Trophoblast cell (in vitro differentiated cells and primary cell): ENCODE data around the gene GABRB2.

Experiments used
- DNase-seq, 2 donors: peaks; one replicate each; pipeline ENCODE4 v3.0.0-alpha.2; 2016
- H2AFZ ChIP-seq: 2 replicates; pipeline ENCODE4 v1.6.1; 2013; ENCODE audit warnings: low read length, moderate library complexity, mild to moderate bottlenecking; ENCODE audit not compliant: insufficient read depth, poor library complexity
- H2AK5ac ChIP-seq: 2 replicates; pipeline ENCODE4 v1.6.1; 2013; ENCODE audit warnings: mild to moderate bottlenecking, low read length
- H2BK120ac ChIP-seq: 2 replicates; pipeline ENCODE4 v1.6.1; 2013; ENCODE audit warnings: low read length, mild to moderate bottlenecking, moderate library complexity; ENCODE audit not compliant: insufficient read depth, poor library complexity
- H2BK12ac ChIP-seq: 2 replicates; pipeline ENCODE4 v1.6.1; 2013; ENCODE audit warnings: mild to moderate bottlenecking, low read length, moderate library complexity
- H2BK5ac ChIP-seq: 2 replicates; pipeline ENCODE4 v1.6.1; 2013; ENCODE audit warnings: low read length, low read depth, moderate library complexity, mild to moderate bottlenecking; ENCODE audit not compliant: poor library complexity
- H3K14ac ChIP-seq: 2 replicates; pipeline ENCODE4 v1.6.1; 2013; ENCODE audit warnings: mild to moderate bottlenecking, low read length
- H3K18ac ChIP-seq: 2 replicates; pipeline ENCODE4 v1.6.1; 2013; ENCODE audit warnings: mild to moderate bottlenecking, low read length
- H3K23ac ChIP-seq: 2 replicates; pipeline ENCODE4 v1.6.1; 2013; ENCODE audit warnings: low read length
- H3K27ac ChIP-seq: 2 replicates; pipeline ENCODE4 v1.5.1; 2013; ENCODE audit warnings: low read depth, mild to moderate bottlenecking, inconsistent platforms, low read length, moderate library complexity
- H3K27me3 ChIP-seq: 2 replicates; pipeline ENCODE4 v1.6.1; 2013; ENCODE audit warnings: inconsistent platforms, mild to moderate bottlenecking, low read length, moderate library complexity; ENCODE audit not compliant: insufficient read depth
- H3K36me3 ChIP-seq, 2 experiments: 1 replicate in 1 of 2; 2 replicates in 1 of 2; pipeline ENCODE4 v1.6.1; 2013; ENCODE audit warnings: low read length in 2 of 2, mild to moderate bottlenecking in 2 of 2, moderate library complexity in 1 of 2; ENCODE audit not compliant: insufficient read depth in 2 of 2, control insufficient read depth in 1 of 2
- H3K4ac ChIP-seq: 2 replicates; pipeline ENCODE4 v1.6.1; 2013; ENCODE audit warnings: low read depth, mild to moderate bottlenecking, low read length, moderate library complexity
- H3K4me1 ChIP-seq, 2 experiments: 1 replicate in 1 of 2; 2 replicates in 1 of 2; pipeline ENCODE4 v1.6.1; 2013; ENCODE audit warnings: low read length in 2 of 2, mild to moderate bottlenecking in 2 of 2, moderate library complexity in 1 of 2; ENCODE audit not compliant: insufficient read depth in 2 of 2, control insufficient read depth in 1 of 2
- H3K4me2 ChIP-seq: 2 replicates; pipeline ENCODE4 v1.6.1; 2013; ENCODE audit warnings: inconsistent platforms, mild to moderate bottlenecking, low read length, moderate library complexity
- H3K4me3 ChIP-seq: 2 replicates; pipeline ENCODE4 v1.5.1; 2013; ENCODE audit warnings: mild to moderate bottlenecking, low read depth, low read length, inconsistent platforms
- H3K79me1 ChIP-seq: one replicate; pipeline ENCODE4 v1.6.1; 2013; ENCODE audit warnings: low read length
- H3K79me2 ChIP-seq: 2 replicates; pipeline ENCODE4 v1.6.1; 2013; ENCODE audit warnings: low read length, mild to moderate bottlenecking; ENCODE audit not compliant: control insufficient read depth, insufficient read depth, poor library complexity
- H3K9ac ChIP-seq: 2 replicates; pipeline ENCODE4 v1.6.1; 2013; ENCODE audit warnings: mild to moderate bottlenecking, low read length
- H3K9me3 ChIP-seq: 2 replicates; pipeline ENCODE4 v1.6.1; 2013; ENCODE audit warnings: low read depth, mild to moderate bottlenecking, control low read depth, inconsistent platforms, low read length; ENCODE audit not compliant: insufficient read depth
- H4K12ac ChIP-seq: 2 replicates; pipeline ENCODE4 v1.6.1; 2013; ENCODE audit warnings: low read depth, mild to moderate bottlenecking, low read length, moderate library complexity
- H4K8ac ChIP-seq: 2 replicates; pipeline ENCODE4 v1.6.1; 2013; ENCODE audit warnings: low read depth, mild to moderate bottlenecking, low read length, moderate library complexity
- H4K91ac ChIP-seq: one replicate; pipeline ENCODE4 v1.6.1; 2013; ENCODE audit warnings: low read depth, mild to moderate bottlenecking, low read length, moderate library complexity
- WGBS: extraction: QIAGEN DNeasy Blood & Tissue Kit; methylation state at CpG from one replicate; pipeline ENCODE4 v1.1.7; 2013; ENCODE audit warnings: missing lambda C conversion rate; ENCODE audit not compliant: insufficient read length, insufficient coverage; ENCODE audit errors: extremely low coverage; 5-methylcytosine and 5-hydroxymethylcytosine counted together

Gene GABRB2

DNA sequence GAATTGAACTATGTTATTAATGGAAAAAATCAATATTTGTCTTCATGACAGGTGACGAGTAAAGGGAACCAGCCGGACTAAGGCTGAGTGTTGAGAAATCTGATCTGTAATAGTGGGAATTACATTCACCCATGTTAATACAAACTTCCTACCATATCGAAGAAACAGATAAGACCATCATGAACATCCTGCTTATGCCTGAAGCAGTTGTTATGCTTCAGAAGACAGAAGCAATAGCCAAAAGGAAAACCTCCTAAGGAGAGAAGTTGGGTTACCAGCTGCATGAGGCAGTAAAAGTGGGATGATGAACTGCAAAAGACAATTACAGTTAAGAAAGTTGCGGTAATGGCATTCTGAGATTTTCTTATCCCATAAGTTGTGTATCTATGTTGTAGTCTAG lies 281.5 kb downstream of the GABRB2 start:
- DNase-seq, result no peak
- Histone ChIP-seq H3K27ac (no peak overlapping the region), H2BK12ac (no peak overlapping the region), H3K36me3 (no peaks in the 10 kb centered on the region), H3K23ac (no peak overlapping the region), H3K18ac (no peak overlapping the region), H3K4me2 (no peak overlapping the region), H3K79me1 (no peaks in the 10 kb centered on the region), H3K4ac (no peak overlapping the region), H3K79me2 (no peaks in the 10 kb centered on the region), H3K9ac (no peak overlapping the region), H3K4me1 (no peaks in the 10 kb centered on the region), H2AK5ac (no peak overlapping the region), H2BK120ac (no peak overlapping the region), H3K27me3 (no peaks in the 10 kb centered on the region), H4K8ac (no peak overlapping the region), H4K91ac (no peak overlapping the region), H3K14ac (no peak overlapping the region), H3K9me3 (no peaks in the 10 kb centered on the region), H3K4me3 (no peak overlapping the region), H2AFZ (no peak overlapping the region), H2BK5ac (no peak overlapping the region), H4K12ac (no peak overlapping the region)
- no CpG with 5 or more reads among the region's 4 CpGs for WGBS

DNA sequence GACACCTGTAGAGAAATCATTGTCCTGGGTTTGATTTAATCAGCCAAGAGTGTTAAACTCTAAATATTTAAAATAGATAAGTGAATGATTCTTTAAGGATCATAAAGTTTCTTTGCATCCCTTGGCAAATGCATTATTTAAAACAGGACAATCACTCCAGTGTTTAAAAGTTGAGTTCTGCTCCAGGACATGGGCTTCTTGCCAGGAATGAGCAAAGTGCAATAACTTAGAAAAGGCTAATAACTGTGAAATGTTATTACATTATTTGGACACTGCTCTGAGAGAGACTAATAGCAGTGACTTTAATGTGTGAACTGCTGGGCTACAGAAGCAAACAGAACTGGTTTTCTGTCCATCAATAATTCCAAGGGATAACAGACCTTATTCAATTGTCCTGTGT lies 283.3 kb downstream of the GABRB2 start:
- no peak overlapping the region for H3K27ac ChIP-seq

DNA sequence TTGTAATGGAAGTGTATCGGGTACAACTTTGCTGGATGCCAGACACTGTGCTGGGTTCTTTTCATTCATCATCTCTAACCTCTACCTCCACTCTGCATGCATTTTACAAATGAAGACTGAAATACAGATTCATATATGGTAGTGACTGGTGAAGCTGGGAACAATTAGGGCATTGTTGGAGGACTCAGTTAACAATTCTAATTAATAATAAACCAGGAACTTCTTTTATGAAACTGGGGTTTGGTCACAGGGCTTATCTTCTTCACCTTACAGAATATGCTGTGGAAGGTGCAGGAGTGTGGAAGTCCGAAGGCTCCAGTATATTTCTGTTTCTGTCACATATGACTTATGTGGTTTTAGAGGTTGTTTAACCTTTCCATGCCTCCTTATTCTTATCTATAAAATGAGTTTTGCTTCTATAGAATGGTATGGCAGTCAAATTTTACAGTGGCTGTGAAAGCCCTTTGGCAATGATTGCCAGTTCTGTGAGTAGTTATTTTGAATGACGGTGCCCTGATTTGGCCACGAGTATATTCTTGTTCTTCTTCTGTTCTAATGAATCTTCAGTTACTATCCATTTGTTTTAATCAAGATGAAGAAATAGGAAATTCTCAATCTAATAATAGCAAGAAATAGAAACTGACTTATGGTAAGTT lies 284.7 kb downstream of the GABRB2 start:
- no peak overlapping the region for H3K27ac ChIP-seq
- no peak overlapping the region for H4K12ac ChIP-seq
- WGBS, result no CpG with 5 or more reads among the region's 4 CpGs
- no peak overlapping the region for H2AFZ ChIP-seq
- H2AK5ac ChIP-seq, result no peak overlapping the region
- H3K4me3 ChIP-seq, result no peak overlapping the region
- DNase-seq, result no peak
- H3K18ac ChIP-seq, result no peak overlapping the region
- no peak overlapping the region for H3K23ac ChIP-seq
- H2BK12ac ChIP-seq, result no peak overlapping the region
- H3K27me3 ChIP-seq, result no peaks in the 10 kb centered on the region
- no peaks in the 10 kb centered on the region for H3K36me3 ChIP-seq
- no peak overlapping the region for H2BK120ac ChIP-seq
- H3K9ac ChIP-seq, result no peak overlapping the region
- H3K79me2 ChIP-seq, result no peaks in the 10 kb centered on the region
- no peaks in the 10 kb centered on the region for H3K9me3 ChIP-seq
- H3K14ac ChIP-seq, result no peak overlapping the region
- H4K91ac ChIP-seq, result no peak overlapping the region
- no peak overlapping the region for H3K4ac ChIP-seq
- H2BK5ac ChIP-seq, result no peak overlapping the region
- no peak overlapping the region for H4K8ac ChIP-seq
- no peaks in the 10 kb centered on the region for H3K4me1 ChIP-seq
- H3K4me2 ChIP-seq, result no peak overlapping the region
- H3K79me1 ChIP-seq, result no peaks in the 10 kb centered on the region

More for the DNA sequence above, 283.3 kb downstream of the GABRB2 start:
- no peak overlapping the region for H3K14ac ChIP-seq
- no peak overlapping the region for H4K8ac ChIP-seq
- H3K23ac ChIP-seq, result no peak overlapping the region
- H3K9ac ChIP-seq, result no peak overlapping the region
- no peaks in the 10 kb centered on the region for H3K4me1 ChIP-seq
- no peak overlapping the region for H2AK5ac ChIP-seq
- no peaks in the 10 kb centered on the region for H3K79me2 ChIP-seq
- H3K79me1 ChIP-seq, result no peaks in the 10 kb centered on the region
- no peak overlapping the region for H3K4me2 ChIP-seq
- H3K18ac ChIP-seq, result no peak overlapping the region
- no peaks in the 10 kb centered on the region for H3K36me3 ChIP-seq
- no peaks in the 10 kb centered on the region for H3K9me3 ChIP-seq
- H3K27me3 ChIP-seq, result no peaks in the 10 kb centered on the region
- no peak overlapping the region for H2BK120ac ChIP-seq
- no peak overlapping the region for H2BK5ac ChIP-seq
- no peak for DNase-seq
- H2BK12ac ChIP-seq, result no peak overlapping the region
- H3K4ac ChIP-seq, result no peak overlapping the region
- H2AFZ ChIP-seq, result no peak overlapping the region
- H4K12ac ChIP-seq, result no peak overlapping the region
- H3K4me3 ChIP-seq, result no peak overlapping the region
- no peak overlapping the region for H4K91ac ChIP-seq

DNA sequence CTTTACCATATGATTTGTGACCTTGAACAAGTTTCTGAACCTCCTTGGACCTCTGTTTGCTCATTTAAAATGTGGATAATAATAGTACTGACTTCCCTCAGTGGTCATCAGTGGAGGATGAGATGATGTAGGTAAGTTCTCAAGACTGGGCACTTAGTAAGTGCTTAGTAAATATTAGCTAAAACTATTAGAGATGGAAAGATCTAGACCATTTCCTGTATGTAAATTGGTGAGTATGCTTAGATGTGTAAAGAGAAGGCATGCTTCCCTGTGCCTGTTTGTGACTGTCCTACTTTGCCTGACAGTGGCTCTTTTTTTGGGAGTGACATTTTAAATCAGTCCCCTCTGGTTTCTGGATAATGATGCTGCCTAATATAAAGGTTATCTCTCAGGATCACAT lies 288.1 kb downstream of the GABRB2 start:
- no peak overlapping the region for H3K14ac ChIP-seq

More for the DNA sequence above, 288.1 kb downstream of the GABRB2 start:
- no peak overlapping the region for H2AK5ac ChIP-seq
- no peak overlapping the region for H2BK120ac ChIP-seq
- no peak overlapping the region for H2BK5ac ChIP-seq
- no peak overlapping the region for H4K8ac ChIP-seq
- no peak overlapping the region for H3K4me2 ChIP-seq
- no peak overlapping the region for H2BK12ac ChIP-seq
- no peak overlapping the region for H2AFZ ChIP-seq
- no peak overlapping the region for H3K18ac ChIP-seq
- no peak for DNase-seq
- H3K4ac ChIP-seq, result no peak overlapping the region
- H3K4me1 ChIP-seq, result no peaks in the 10 kb centered on the region
- no peak overlapping the region for H3K4me3 ChIP-seq
- no peak overlapping the region for H4K91ac ChIP-seq
- H3K36me3 ChIP-seq, result no peaks in the 10 kb centered on the region
- no peak overlapping the region for H3K9ac ChIP-seq
- H3K79me2 ChIP-seq, result no peaks in the 10 kb centered on the region
- H3K23ac ChIP-seq, result no peak overlapping the region
- no peak overlapping the region for H4K12ac ChIP-seq
- no peak overlapping the region for H3K27ac ChIP-seq
- H3K79me1 ChIP-seq, result no peaks in the 10 kb centered on the region
- no peaks in the 10 kb centered on the region for H3K9me3 ChIP-seq
- H3K27me3 ChIP-seq, result no peaks in the 10 kb centered on the region
